Ureter (tissue), 1 donor: ENCODE results near the gene MTREX. TPM values are rescaled to one million over a fixed set of nuclear protein-coding genes. Genes with fewer than 3 reads are reported as not detected.

Source experiments
- DNase-seq: peaks from one replicate; pipeline ENCODE4 v3.0.0-alpha.2; 2020; ENCODE audit warnings: low spot score
- total RNA-seq: library from RNA; stranded (reverse); gene quantifications from one replicate; pipeline ENCODE4 v1.2.4, GENCODE V29; 2023
- donor health status: DM: yes; HTN: yes; CAD: no.

MTREX gene
- total RNA-seq, 1 donor from 2014 or later = 101 TPM

DNA sequence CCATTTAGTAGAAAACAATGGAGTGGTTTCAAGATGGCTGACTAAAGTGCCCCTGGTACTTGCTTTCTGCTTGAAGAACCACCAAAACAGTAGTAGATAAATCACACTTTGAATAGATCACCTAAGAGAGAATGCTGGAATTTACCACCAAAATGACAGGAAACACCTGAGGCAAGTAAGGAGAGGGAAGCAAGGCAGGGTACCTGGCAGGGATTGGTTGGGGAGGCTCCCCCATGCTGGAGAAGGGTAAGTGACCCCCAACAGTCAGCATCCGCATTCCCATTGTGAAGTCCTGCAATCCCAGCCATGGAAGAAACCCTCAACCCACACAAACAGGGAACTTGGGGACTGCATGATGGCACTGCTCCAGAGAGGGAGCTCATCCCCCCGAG is 121.4 kb downstream of the MTREX start:
- no peak for DNase-seq

DNA sequence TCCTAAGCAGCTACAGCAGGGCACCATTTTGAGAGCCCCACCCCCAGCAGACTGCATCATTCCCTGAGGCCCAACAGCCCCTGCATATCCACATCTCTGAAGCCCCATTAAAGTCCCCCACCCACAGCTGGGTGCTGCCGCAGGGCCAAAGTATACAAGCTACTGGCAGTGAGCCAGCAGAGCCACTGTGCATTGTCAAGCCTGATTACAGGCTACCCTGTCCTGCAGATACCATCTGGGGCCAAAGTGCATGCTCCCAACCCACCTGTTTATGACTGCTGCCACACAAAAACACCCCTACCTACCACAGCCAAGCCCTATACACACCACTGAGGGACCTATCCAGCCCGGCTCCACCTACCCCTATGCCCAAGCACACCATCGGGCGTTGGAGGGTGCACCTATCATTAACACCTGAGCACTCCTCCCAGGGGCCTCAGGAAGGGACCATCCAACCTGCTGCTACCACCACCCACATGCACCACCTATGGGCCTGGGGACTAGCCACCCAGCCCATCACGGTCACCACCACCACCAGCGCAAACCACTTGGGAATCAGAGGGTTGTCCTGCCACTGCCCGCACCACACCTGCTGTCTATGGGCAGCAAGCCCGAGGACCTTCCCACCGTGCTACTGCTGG is 121.9 kb downstream of the MTREX start:
- no peak for DNase-seq

DNA sequence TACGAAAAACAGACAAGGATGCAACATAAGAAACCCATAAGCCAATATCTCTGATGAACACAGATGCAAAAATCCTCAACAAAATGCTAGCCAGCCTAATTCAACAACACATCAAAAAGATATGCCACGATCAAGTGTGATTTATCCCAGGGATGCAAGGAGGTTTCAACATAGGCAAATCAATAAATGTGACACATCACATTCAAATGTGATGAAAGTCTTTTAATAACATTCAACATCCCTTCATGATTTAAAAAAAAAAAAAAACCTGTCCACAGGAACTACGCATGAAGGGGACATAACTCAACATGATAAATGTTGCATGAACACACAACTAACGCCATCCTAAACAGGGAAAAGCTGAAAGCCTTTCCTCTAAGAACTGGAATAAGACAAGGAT is 124.8 kb downstream of the MTREX start:
- DNase-seq = no peak

DNA sequence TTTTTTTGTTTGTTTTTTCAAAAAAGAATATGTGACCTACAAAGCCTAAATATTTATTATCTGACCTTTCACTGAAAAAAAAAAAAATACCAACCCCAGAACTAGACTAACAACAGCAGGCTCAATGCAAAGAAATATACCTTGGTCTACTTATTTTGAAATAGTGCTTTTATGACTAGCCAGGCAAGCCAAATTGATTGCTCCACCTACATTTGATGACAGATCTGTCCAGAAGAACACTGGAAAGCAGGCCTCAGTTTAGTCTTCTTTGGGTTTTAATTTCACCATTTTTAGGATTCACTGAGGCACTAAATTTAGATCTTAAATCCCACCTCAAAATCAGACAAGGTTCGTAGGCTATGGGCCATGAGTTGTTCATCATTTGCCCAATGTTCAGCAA is 129.7 kb downstream of the MTREX start:
- DNase-seq = no peak

DNA sequence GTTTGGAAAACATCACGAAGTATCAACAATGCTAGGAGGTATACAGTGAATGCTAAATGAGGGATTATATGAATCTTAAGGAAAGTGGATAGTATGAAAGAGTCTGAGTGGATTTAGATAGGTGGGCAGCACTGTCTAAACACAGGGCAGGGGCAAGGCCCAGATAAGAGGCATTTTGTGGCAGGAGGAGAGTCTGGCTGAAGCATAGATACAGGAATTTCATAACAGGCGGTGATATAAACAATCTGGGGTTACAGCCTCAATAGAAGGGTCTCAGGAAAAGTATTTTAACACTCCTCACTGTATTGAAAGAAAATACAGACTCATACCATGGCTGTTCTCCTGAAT is 130.0 kb downstream of the MTREX start:
- no peak for DNase-seq

DNA sequence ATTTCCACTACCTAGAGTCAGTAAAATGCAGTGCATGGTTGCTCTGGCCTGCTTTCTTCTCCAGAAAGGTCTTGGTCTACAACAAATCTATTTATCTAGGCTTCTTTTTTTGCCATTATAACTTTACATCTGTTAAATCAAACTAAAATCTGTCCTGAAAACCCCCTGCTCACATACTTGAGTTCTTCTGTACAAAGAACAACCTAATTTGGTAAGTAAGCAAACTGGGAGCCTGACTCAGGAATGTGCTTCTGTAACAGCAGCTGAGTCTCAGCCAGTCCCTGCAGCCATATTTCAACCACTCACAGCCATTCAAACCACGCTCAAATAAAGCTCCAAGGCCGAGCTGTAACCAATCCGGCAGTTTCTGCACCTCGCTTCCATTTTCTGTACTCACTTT is 131.2 kb downstream of the MTREX start:
- peak; percentile 52 for DNase-seq

DNA sequence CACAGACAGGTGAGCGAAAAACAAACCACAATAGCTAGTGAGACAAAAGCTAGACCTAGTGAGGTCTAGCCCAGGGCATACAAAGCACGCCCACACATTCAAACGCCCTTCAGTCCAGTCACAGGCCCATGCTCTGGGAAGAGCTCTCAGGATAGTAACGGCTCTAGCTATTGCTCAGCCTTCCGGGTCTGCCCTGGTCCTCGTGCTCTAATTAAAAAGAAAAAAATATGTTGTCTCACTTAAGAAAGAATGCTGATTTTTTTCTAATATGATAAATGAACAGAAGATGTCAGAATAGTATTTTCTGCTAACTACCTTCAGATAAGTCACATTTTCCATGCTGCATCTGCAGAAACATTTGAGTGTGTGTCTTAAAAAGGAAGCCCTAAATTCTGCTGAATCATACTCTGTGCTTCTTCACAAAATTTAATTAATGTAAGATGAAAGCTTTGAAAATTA is 132.4 kb downstream of the MTREX start:
- no peak for DNase-seq

DNA sequence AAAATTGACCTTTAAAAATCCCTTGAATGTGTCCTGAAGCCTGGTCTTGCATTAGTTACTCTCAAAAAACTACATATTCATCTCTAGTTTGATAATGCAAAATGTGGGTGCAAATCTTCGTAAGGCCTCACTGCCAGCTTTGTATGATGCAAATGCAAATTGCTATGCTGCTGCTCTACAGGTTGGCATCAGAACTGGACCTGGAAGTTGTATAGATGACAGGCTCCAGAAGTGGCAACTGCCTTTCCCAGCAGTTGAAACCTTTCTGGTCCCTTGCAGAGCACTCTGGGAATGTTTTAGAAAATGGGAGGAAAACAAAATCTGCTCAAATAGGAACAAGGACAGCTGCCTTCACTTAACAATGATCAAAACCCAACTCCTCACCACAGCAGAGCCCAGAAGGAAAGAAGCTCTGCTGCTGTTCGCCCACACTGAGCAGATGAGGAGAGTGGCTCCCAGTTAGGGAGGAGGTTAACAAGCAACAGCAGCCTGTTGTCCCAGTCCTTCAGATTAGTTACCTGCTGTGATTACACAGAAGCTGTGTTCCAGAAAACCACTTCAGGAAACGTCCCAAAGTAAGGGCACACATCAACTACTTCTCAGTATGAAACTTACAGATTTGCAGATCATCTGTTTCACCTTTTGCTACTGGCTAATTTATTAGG is 133.4 kb downstream of the MTREX start:
- no peak for DNase-seq

DNA sequence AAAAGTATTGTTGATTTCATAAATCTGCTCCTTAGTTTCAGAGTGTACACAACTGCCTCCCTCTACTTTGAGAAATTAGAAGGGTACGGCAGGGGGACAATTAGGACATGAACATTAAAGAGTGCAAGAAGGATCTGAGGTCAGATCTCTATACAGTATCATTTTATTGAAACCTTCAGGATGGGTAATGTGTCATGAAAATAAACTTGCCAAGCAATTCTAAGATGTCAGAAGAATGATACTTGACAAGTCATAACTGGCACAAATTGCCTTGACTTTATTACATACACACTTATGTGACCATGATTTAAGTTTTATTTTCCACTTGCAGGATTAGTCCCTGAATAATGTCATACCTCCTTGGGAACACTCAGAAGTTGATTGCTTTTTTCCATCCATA is 134.2 kb downstream of the MTREX start:
- no peak for DNase-seq

DNA sequence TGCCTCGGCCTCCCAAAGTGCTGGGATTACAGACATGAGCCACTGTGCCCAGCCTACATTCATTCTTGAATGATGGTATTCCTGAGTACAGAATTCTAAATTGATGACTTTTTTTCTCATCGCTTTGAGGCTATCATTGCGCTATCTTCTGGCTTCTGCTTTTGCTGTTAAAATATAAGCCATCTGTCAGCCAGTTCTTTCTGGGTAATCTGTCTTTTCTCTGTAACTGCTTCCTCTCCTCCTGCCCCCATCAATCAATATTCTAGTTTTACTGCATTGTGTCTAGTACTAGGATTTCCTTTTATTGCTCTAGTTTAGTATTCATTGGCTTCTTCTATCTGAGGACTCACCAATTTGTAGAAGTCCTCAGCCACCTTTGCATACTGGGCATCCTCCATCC is 138.0 kb downstream of the MTREX start:
- no peak for DNase-seq

DNA sequence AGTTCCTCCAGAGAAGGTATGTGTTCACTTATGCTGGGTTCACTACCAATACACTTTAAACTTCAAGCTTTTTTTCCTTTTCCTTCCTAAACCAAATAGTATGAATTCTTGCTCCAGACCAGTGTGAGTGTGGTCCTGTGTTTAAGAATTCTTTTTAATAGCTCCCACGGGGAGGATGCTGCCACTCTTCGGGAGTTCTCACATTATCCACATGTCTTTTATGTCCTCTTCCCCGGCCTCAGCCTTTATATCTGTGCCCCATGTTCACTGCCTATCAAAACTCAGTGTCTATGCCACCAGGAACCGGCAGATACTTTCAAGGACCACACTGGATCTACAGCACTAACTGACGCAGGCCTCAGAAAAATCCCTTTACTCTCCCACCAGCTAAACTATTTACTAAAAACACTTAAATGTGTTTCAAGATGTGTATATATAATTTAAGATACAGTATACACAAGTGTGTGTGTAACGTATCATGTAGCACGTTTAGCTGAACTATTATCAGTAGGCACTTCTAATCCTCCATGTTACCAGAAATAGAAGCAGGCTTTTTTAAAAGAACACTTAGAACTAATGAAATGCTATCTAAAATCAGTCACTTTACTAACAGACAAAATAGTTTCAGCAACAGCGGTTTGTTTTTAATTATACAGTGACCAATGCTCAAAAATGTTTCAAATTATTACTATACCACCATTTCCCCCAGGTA is 139.0 kb downstream of the MTREX start:
- DNase-seq = no peak

DNA sequence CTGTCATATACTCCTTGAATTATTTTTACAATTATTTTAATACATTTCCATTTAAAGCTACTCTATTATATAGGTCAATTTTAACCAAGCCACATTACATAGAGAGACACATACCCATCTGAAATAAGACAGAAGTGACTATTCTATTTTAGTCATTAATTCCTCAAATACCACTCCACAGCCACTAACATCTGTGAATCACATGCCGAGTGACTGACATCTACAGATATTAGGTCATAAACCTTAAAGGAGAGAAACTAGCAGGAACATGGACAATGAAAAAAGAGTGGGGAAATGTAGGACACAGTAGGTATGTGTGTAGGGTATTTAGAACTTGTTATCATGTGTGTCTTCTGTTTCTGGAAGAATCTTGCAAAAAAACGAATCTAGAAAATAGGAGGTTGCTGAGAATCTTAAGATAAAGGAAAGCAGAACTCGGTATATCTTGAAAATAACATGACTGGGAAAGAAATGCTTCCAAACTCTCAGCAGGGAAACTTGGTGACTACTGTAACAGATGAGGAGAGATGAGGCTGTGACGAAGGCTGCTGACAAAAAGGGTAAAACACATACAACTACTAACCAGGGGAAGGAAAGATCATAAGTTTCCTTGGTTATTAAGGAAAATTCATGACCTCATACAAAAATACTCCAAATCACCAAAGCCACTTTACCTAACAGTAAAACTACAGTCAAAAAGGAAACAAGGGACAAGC is 142.4 kb downstream of the MTREX start:
- DNase-seq = no peak

DNA sequence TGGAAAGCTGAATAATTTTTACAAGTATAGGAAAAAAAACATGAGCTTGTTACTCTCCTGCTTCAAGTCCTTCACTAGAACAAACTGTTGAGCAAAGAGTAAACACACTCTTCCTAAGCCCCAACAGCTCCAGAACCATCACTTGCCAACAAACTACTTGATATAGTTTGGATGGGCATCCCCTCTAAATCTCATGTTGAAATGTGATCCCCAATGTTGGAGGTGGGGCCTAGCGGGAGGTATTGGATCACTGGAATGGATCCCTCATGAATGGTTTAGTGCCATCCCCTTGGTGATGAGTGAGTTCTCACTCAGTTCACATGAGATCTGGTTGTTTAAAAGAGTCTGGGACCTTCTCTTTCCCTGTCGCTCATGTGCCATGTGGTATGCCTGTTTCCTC is 144.2 kb downstream of the MTREX start:
- DNase-seq = no peak

DNA sequence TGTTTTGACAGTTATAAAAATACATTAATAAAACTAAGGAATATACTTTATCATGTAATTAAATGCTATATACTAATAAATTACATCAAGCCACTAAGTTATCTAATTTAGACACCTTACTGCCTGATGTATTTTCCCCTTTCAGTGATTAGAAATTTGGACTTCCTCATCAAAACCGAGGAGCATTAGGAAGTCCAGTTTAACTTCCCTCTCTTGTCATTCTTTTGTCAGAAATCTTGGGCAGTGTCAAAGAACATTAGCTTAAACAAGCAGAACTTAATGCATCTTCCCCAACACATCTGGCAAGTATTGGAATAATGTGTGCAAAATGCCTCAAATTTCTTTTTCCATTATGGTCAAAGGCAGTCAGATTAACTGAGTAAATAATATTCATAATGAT is 145.4 kb downstream of the MTREX start:
- no peak for DNase-seq

DNA sequence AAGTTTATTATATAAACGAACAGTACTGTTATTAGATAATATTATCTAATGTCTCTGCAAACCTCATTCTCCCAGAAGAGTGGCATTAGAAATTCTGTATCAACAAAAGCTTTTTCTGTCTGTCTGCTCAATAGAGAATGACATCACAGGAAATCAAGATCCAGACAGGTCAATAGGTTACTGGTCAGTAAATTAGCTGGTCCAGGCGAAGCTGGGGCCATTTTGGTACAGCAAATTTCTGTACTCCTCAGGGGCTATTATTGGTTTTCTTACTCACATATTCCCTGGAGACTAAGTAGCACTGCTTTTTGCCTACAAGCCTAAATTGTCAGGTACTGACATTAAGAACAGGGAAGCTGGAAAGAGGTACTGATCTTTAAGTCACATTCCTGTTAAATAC is 146.5 kb downstream of the MTREX start:
- DNase-seq = no peak

DNA sequence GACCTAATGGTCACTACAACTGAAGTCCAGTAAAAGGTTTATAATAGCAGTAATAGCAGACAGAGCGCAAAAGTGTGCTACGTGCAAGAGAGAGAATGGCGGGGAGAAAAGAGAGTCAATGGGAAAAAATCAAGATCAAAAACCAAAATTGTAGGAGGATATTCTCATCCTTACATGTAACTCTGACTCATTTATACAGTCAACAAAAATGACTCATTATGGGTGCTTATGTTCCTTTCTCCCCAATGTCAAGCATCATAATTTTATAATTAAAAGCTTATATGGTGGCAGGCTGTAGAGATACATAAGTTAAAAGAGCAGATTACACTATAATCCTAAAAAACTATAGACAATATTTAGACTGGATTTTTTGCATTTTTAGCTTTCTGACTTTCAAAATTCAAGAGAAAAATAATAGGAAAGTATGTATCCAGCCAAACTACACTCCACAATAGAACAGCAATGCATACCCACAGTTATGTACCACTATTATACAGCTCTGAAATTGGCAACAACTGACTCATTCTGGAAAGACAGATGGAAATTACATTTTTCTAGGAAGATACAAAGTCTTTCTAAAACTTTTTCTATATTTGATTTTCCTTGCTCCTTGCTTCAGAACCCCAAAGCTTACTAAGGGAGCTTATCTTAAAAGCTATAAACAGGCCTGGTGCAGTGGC is 148.6 kb downstream of the MTREX start:
- no peak for DNase-seq

DNA sequence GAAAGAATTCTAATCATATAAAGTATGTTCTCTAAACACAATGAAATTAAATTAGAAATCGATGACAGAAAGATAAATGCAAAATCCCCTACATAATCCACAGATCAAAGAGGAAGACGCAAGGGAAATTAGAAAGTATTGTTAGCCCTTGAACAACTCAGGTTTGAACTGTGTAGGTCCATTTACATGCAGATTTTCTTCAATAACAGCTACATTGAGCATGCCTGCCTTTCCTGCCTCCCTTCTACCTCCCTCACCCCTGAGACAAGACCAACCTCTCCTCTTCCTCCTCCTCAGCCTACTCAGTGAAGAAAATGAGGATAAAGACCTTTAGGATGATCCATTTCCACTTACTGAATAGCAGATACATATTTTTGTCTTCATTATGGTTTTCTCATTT is 151.8 kb downstream of the MTREX start:
- DNase-seq = no peak

DNA sequence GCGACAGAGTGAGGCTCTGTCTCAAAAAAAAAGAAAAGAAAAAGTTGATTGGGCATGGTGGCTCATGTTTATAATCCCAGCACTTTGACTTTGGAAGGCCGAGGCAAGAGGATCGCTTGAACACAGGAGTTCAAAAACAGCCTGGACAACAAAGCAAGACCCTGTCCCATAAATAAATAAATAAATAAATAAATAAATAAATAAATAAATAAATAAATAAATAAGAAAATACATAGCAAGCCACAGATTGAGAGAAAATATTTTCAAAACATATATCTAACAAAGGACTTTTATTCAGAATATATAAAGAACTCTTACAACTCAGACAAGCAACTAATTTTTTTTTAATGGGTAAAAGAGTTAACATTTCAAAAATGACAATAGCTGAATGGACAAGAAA is 155.8 kb downstream of the MTREX start:
- no peak for DNase-seq

DNA sequence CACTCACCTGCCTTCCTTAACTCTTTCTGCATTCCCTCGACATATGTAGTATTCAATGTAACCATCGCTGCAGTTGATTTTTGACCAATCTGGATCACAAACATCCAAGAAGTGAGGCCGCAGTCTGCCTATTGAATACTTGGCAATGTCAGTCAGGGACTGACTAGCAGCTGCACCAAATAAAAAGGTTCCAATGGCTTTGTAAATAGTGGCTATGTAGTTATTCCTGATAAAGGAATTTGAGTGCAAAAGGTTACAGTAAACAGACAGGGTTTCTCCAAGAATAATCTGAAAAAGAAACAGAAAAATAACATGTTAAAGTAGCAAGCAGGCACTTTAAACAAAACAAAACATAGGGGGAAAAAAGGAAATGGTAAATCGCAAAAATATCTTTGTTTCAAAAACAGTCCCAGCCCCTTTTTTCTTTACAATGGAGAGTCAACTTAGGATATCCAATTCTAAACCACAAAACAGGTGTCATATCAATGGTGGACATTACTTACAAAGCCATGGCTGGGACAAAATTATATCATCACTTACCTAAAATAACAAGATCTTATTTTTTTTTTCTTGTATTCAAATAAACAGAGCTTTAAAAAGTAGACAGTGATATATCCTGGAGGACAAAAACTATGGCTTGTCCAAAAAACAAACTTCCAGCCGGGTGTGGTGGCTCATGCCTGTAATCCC is 160.2 kb downstream of the MTREX start:
- DNase-seq = no peak

DNA sequence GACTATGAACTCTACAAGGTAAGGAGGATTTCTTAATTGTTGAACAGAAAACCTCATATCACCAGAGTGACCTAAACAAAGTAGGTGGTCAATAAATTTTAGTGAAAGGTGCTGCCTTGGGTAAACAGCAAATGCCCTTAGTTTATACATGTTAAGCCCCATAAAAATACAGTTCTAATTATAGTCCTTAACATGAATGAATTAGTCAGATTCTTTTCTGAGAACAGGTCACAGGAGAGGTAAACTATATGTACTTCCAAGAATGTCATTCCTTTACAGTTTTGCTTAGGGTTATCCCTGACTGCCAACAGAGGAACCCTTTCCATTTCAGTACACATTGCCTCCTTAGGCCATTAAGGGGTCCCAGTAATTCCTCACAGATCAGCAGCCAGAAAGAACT is 162.1 kb downstream of the MTREX start:
- DNase-seq = no peak

DNA sequence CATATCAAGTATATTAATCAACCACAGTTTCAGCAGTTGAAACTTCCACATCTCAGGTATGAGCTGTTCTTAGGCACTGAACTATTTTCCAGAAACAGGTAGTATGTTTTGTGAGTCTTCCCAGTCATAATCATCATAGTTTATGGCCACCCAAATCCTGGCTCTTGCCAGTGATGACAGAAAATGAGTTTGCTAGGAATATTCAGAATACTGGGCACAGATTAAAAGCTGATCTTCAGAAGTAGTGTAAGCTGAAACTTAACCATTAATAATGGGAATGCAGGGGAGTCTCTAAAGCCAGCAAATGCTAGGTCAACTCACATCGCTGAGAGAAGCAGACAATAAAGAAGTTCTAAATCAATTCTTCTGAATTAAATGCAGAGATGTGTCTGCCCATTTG is 162.5 kb downstream of the MTREX start:
- no peak for DNase-seq

DNA sequence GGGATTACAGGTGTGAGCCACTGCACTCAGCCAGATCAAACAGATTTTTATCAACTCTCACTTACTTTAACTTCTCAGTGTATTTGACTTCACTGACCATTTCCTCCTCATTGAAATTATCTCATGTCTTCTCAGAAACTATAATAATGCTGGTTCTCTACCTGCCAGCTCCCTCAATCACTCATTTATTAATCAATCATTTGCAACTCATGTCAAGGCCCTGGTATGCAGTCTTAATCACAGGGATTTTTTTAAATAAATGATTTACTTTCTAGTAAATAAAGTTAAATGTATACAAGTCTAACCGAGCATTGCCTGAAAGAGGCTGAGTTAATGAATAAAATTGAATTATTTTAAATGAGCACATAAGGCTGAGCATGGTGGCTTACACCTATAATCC is 163.7 kb downstream of the MTREX start:
- no peak for DNase-seq
